ENCODE measurements around the gene AKR7A2. TPM values are rescaled to one million over a fixed set of nuclear protein-coding genes. Genes with fewer than 3 reads are reported as not detected.

AKR7A2 gene
- total RNA-seq, 1 donor from 2014 or later: 37.4 TPM

DNA sequence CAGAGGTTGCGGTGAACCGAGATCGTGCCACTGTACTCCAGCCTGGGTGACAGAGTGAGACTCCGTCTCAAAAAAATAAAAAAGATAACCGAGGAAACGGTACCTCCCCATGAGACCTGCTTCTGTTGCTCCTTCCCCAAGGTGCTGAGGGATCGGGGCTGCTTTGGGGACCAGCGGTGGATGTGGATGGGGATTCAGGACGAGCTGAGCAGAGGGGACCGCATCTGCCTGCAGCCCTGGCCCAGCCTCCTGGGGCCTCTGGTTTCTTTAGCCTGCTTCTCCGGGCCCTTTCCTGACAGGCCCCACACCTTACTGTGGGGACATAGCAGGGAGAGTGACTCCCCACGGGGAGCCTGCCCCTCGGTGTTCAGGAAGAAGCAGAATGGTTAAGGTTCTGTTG lies 17.2 kb upstream of the AKR7A2 start:
- ATAC-seq (no peak), DNase-seq (no peak)
- Histone ChIP-seq H3K4me3 (no peak overlapping the region), H3K9me3 (no peaks in the 10 kb centered on the region), H3K4me1 (no peaks in the 10 kb centered on the region), H3K27ac (no peak overlapping the region), H3K36me3 (peaks cover 66% of the 10 kb centered on the region), H3K27me3 (ENCODE audit: low read depth) (no peaks in the 10 kb centered on the region)
- TF ChIP-seq, protein P1, sequence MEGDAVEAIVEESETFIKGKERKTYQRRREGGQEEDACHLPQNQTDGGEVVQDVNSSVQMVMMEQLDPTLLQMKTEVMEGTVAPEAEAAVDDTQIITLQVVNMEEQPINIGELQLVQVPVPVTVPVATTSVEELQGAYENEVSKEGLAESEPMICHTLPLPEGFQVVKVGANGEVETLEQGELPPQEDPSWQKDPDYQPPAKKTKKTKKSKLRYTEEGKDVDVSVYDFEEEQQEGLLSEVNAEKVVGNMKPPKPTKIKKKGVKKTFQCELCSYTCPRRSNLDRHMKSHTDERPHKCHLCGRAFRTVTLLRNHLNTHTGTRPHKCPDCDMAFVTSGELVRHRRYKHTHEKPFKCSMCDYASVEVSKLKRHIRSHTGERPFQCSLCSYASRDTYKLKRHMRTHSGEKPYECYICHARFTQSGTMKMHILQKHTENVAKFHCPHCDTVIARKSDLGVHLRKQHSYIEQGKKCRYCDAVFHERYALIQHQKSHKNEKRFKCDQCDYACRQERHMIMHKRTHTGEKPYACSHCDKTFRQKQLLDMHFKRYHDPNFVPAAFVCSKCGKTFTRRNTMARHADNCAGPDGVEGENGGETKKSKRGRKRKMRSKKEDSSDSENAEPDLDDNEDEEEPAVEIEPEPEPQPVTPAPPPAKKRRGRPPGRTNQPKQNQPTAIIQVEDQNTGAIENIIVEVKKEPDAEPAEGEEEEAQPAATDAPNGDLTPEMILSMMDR (IDR thresholded peaks at IDR 0.05): no peak
- intact Hi-C loops (cut with DNase I): no loop called here

DNA sequence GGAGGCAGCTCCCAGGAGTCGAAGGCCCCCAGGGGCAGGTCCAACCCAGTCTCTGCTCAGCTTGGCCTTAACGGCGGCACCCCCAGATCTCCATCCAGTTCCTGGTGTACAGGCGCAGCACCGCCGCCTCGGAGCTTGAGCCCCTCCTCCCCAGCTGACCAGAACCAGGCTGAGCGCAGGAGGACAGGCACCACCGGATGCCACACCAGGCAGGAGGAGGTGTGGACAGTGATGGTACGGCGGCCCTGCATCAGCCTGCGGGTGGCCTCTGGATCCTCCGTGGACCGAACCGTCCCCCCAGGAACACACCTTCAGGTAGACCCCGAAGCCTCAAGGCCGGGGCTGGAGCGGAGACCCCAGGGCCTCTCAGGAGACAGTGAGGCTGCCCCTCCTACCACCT lies 16.5 kb upstream of the AKR7A2 start:
- no peaks in the 10 kb centered on the region for H3K4me1 ChIP-seq
- DNase-seq (no peak), ATAC-seq (no peak)
- H3K36me3 ChIP-seq: peaks cover 73% of the 10 kb centered on the region
- H3K4me3 ChIP-seq: no peak overlapping the region
- H3K27ac ChIP-seq: no peak overlapping the region
- no peaks in the 10 kb centered on the region for H3K9me3 ChIP-seq
- intact Hi-C loops (cut with DNase I): no loop called here
- TF ChIP-seq, protein P1 (IDR thresholded peaks at IDR 0.05): no peak
- no peaks in the 10 kb centered on the region for H3K27me3 ChIP-seq (ENCODE audit: low read depth)

DNA sequence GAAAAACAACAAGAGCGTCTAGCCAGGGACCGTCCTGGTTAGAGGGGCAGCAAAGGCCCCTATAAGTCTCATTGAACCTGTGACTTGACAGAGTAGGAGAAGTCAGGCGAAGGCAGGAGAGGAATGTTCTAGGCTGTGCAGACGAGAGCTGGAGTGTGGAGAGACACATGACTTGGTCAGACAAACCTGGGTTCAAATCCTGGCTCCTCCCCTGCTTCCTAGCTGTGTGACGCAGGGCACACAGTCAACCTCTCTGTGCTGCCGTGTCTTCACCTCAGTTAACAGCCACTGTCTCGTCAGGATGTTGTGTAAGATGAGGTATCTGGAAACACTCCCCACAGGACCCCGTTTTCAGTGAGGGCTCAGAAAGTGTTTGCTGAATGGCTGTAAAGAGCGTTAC lies 15.8 kb upstream of the AKR7A2 start:
- DNase-seq (no peak), ATAC-seq (no peak)
- TF ChIP-seq, protein P1 (IDR thresholded peaks at IDR 0.05): no peak
- H3K27me3 ChIP-seq (ENCODE audit: low read depth): no peaks in the 10 kb centered on the region
- intact Hi-C loops (cut with DNase I): no loop called here
- no peak overlapping the region for H3K4me3 ChIP-seq
- no peaks in the 10 kb centered on the region for H3K9me3 ChIP-seq
- peaks cover 81% of the 10 kb centered on the region for H3K36me3 ChIP-seq
- no peaks in the 10 kb centered on the region for H3K4me1 ChIP-seq
- H3K27ac ChIP-seq: no peak overlapping the region

DNA sequence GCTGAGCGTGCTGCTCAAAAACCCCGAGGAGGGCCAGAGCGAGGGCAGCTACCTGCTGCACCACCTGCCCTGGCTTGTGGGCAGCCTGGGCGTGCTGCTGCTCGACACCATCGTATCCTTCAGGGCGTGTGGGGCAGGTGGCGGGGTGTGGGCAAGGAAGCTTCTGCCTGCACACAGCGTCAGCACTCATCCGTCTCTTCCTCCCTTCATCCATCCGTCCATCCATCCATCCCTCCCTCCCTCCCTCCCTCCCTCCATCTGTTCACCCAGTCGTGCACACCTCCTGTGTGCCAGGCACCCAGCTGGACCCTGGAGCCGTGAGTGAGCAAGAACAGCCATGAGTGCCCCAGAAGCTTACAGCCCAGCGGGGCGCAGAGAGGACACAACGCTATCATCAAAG lies 15.4 kb upstream of the AKR7A2 start:
- intact Hi-C loops (cut with DNase I): no loop called here
- H3K4me3 ChIP-seq: no peak overlapping the region
- H3K36me3 ChIP-seq: peaks cover 85% of the 10 kb centered on the region
- H3K4me1 ChIP-seq: no peaks in the 10 kb centered on the region
- no peak for ATAC-seq
- no peaks in the 10 kb centered on the region for H3K9me3 ChIP-seq
- H3K27ac ChIP-seq: no peak overlapping the region
- DNase-seq: no peak
- H3K27me3 ChIP-seq (ENCODE audit: low read depth): no peaks in the 10 kb centered on the region
- TF ChIP-seq, protein P1 (IDR thresholded peaks at IDR 0.05): no peak

- H3K9me3 ChIP-seq: no peaks in the 10 kb centered on the region
- H3K27me3 ChIP-seq (ENCODE audit: low read depth): no peaks in the 10 kb centered on the region
- no peak for ATAC-seq
- intact Hi-C loops (cut with DNase I): no loop called here
- H3K27ac ChIP-seq: no peak overlapping the region
- no peak overlapping the region for H3K4me3 ChIP-seq
- no peak for DNase-seq
- H3K4me1 ChIP-seq: no peaks in the 10 kb centered on the region
- TF ChIP-seq, protein P1 (IDR thresholded peaks at IDR 0.05): no peak
- peaks cover 88% of the 10 kb centered on the region for H3K36me3 ChIP-seq
These were observed 14.8 kb upstream of the AKR7A2 start for GRCh38 chr1:19326748-19327065.
